D721Med (cell line): Measurements from ENCODE around the gene ELAC2.

Experiments
- DNase-seq: peaks from one replicate; pipeline ENCODE4 v3.0.0; 2011; ENCODE audit warnings: low spot score; ENCODE audit not compliant: insufficient read length
- FAIRE-seq: peaks from 2 replicates; lab custom pipeline; 2011; peaks lifted over from hg19 to GRCh38; lab: Jason Lieb, UNC
- TF ChIP-seq, protein P1 (sequence below): IDR thresholded peaks from 2 replicates; pipeline ENCODE4 v1.5.1; 2012; ENCODE audit warnings: mild to moderate bottlenecking, control low read depth; ENCODE audit not compliant: insufficient read depth; ENCODE audit errors: missing control alignments

Gene ELAC2

DNA sequence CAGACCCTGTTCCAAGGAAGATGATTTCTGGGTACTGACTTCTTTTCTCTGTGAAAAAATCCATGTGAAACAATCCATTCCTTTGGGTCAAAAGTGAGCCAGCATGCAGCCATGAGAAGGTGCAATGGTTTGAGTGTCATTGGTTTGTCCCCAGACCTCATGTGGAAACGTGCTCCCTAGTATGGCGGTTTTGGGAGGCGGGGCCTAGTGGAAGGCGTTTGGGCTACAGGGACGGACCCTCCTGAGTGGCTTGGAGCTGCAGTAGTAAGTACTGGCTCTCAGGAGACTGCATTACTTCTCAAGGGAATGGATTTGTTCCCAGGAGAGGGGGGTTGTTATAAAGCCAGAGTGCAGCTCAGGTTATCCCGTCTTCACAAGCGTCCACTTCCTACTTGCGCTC lies 19.4 kb downstream of the ELAC2 start:
- DNase-seq = no peak
- FAIRE-seq = no peak

DNA sequence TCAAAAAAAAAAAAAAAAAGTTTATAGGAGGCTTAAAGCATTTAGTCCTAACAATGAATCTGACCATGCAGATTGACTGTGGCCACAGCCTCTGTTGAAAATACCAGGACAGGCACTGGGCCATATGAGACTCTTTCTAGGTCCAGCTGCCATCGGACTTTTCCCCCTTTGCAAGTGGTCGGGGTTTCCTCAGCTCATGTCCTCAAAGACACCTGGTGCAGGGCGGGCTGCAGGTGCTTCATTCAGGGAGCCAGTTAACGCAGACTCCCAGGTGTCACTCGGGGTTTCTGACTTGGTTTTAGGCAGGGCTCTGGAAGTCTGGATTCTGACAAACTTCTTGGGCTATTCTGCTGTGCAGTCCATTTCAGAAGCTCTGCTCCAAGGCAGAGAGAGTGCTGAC lies 20.9 kb downstream of the ELAC2 start:
- FAIRE-seq (no peak), DNase-seq (no peak)

More for the DNA sequence above, 19.4 kb downstream of the ELAC2 start:
- TF ChIP-seq, protein P1, sequence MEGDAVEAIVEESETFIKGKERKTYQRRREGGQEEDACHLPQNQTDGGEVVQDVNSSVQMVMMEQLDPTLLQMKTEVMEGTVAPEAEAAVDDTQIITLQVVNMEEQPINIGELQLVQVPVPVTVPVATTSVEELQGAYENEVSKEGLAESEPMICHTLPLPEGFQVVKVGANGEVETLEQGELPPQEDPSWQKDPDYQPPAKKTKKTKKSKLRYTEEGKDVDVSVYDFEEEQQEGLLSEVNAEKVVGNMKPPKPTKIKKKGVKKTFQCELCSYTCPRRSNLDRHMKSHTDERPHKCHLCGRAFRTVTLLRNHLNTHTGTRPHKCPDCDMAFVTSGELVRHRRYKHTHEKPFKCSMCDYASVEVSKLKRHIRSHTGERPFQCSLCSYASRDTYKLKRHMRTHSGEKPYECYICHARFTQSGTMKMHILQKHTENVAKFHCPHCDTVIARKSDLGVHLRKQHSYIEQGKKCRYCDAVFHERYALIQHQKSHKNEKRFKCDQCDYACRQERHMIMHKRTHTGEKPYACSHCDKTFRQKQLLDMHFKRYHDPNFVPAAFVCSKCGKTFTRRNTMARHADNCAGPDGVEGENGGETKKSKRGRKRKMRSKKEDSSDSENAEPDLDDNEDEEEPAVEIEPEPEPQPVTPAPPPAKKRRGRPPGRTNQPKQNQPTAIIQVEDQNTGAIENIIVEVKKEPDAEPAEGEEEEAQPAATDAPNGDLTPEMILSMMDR = no peak

DNA sequence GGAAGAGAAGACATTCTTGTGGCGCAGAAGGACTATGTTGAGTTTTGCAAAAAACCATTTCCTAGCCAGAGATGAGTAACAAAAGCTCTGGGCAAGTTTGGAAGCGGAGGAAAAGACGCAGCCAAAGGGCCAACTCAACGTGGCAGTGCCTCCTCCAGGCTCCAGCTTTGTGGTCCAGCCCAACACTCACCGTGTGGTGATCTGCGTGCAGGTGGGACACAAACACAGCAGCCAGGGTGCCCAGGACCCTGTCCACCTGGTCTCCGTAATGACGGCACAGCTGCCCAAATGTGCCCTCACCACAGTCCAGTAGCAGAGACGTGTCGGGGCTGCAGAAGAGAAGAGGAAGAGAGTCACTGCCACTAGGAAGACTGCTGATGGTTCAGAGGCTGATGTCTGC lies 21.5 kb downstream of the ELAC2 start:
- FAIRE-seq (no peak), DNase-seq (no peak)
- TF ChIP-seq, protein P1 = no peak

More for the DNA sequence above, 20.9 kb downstream of the ELAC2 start:
- TF ChIP-seq, protein P1 = no peak

DNA sequence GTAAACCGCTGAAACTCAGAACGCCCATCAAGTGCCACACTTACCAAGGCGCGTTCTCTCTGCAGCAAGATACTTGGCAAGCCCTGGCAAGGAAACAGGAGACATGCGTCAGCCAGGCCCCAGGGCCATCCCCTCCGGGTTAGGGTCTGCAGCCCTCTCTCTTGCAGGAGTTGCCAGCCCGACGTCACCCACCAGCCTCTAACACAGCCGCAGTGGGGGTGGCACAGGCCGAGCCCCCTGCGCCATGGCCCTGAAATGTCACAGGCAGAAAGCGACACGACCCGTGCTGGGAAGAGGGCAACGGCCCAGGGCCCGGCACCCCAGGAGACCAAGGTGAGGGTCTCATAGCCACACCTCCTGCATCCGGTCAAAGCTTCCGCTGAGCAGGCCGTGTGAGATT lies 21.9 kb downstream of the ELAC2 start:
- no peak for DNase-seq
- TF ChIP-seq, protein P1 = no peak
- no peak for FAIRE-seq

DNA sequence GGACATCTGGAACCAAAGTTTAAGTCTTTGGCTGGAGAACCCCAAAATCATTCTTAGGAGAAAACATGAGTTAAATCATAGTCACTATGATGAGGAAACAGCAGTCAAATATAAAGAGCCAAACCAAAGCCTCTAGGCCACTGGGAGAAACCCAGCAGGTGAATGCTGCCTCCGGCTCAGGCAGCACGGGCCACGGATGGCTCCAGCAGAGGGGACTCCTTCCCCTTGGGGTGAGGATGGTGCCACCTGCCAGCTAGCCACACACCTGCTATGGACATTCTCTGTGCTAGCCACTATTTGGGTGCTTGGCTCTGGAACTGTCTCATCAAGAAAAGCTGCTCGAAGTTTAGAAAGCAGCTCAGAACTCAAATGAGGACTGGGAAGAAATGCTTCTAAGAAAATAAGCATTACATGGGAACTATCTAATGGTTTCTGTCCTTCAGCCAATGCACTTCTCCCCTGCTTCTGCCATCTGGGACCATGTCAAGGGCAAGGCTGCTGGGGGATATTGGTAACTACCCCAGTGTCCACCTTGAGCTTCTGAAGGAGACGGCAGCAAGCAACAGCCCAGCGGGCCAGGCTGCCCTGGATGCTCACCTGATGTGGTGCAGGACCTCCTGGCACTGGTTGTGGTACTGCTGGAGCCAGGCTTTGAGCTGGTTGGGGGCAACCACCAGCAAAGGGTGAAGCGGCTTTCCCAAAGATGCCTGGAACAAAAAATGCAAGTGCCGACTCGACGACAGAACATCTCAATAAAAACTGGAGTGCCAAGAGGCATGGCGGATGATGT lies 22.5 kb downstream of the ELAC2 start:
- TF ChIP-seq, protein P1 = no peak
- FAIRE-seq (no peak), DNase-seq (no peak)

DNA sequence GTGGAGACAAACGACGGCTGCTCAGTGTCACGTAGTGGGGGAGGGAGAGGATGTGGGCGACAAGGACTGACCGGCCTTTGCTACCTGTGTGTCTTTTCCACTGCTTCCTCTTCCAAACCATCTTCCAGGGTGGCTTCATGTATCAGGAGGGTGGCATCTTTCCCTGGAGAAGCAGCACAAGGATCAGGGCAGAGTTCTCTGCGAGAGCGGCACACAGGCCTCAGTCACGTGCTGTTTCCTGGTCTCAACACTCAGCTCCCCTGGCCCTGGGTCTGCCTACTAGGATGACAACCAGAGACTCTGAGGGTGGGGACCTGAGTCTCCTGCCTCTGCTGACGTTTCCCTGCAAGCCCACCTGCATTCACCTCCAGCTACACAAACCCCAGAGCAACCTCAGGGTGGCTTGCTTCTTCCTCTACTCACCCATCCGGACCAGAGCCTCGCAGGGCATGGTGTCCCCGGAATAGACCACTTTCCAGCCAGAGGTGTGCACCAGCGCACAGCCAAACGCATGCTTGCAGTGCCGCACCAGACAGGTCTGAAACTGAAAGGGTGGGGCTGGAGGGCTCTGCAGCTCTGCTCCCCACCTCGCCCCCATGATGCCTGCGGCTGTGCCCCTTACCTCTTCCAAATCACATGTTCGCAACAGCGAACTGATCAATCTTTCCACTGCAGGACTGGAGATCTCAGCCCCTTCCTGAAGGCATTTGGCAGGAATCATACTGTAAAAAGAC lies 23.3 kb downstream of the ELAC2 start:
- TF ChIP-seq, protein P1 = no peak
- no peak for DNase-seq
- FAIRE-seq = no peak
